COLO668 (cell line): ENCODE measurements around the gene CEACAM7.
"Not testable (repeated sequence)": the region's sequence is repeated elsewhere in the genome, so short reads cannot be mapped to it uniquely, and the experiment has no call there.

Experiments
- DNase-seq: peaks from one replicate; lab custom pipeline; 2025; ENCODE audit not compliant: unreplicated experiment; lab: John Stamatoyannopoulos, UW

CEACAM7 gene

DNA sequence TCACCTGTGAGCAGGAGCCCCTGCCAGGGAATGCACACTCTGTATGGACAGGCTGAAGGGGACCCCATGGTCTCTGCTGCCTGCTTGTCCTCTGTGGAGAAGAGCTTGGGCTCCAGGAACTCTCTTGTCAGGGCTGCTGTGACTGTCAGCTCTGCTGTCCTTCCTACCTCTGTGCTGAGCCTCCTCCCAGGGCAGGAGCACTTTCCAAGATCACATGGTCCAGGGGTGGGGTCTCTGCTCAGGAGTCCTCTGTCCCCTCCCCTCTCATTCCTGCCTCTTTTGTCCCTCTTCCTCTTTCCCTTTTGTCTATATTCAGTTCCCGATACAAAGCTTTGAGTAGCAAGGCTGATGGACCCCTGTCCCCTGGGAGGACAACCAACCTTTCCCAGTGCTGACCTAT, at the start of gene CEACAM7:
Gene CEACAM7, minus strand, starts transcription at position 173 of the 400 bp plus-strand sequence. Its CDS starts 105 bp downstream, at position 68.
- no peak for DNase-seq

DNA sequence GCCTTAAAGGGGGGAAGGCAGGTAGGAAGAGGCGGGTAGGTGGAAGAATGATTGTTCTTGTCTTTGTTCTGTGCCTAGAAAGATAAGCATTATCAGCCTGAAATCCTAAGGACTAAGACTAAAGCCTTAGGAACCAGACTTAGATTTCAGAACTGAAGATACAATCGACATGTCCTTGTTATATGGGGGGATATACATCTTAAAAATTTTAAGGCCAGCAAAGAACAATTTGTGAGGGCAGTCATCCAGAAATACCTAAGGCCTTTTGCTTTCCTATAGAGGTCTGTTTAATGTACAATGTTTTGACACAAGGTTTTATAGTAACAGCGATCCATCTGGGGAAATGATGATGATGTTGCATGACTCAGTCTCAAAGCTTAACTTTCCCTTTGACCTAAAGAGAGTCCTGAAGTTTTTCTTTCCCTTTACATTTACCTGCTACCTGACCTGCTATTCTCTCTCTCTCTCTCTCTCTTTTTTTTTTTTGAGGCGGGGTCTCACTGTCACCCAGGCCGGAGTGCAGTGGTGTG, 47.1 kb upstream of the CEACAM7 start:
- DNase-seq = no peak

DNA sequence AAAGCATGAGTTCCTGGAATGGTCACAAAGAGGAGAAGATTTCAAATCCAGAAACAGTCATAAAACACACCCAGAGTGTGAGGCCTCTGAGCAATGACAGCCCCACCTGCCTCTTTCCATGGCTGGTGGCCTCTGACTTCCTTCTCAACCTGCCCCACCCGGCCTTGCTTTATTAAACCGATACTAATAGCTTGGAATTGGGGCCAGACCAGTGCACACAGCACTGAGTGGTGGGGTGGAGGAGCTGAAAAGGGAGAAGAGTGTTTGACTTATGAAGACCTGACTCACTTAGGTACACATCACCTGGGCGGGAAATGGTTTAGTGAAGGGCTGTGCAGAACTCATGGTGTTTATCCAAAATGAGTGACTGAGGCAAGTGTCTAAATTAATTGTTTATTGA, 46.5 kb upstream of the CEACAM7 start:
- DNase-seq = peak; percentile 75

DNA sequence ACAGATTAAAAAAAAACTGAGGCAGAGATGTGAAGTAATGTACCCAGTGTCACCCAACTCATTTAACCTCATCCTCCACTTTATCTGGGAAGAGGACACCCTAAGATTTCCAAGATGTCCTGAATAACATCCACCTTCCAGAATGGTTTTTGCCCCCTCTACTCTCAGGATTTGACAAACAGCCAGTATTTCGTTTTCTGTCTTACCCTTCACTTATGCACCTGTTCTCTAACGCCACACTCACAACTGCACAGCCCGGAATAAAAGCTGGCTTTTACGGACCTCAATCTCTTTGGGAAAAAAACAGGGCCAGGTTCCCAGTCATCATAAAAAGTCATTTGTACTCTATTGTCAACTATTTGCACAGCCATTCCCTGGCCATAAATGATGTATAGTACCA, 46.1 kb upstream of the CEACAM7 start:
- DNase-seq = peak; percentile 28

DNA sequence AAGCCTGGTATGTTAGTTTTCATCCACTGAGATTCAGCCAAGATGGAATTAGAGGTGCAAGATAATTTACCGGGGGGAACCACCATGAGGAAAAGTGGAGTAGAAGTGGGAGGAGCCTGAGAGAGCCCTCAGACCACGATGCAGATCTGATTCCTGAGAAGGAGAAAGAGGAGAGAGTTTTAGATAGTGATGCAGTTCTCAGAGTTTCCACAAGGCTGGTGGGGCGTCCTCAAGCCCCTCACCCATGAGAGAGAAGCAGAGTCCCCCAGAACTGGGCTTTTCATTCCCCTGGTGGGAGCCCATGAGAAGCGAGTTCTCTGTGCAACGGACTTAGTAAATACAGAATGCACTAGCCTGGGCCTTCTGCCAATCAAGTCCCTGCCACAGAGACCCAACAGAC, 38.4 kb upstream of the CEACAM7 start:
- no peak for DNase-seq

DNA sequence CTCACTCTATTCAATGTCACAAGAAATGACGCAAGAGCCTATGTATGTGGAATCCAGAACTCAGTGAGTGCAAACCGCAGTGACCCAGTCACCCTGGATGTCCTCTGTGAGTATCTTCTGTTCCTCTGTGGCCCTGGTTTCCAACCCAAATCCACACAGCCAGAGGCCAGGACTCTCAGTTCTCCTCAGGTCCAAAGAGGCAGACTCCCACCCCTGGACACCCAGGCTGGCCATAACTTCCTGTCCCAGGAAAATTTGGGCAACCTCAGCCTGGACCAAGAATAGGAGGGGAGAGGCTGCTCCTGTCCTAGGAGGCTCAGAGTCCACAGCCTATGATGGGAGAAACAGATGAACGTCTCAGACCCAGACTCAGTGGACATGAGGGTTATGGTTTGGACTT, 32.0 kb upstream of the CEACAM7 start:
- no peak for DNase-seq

DNA sequence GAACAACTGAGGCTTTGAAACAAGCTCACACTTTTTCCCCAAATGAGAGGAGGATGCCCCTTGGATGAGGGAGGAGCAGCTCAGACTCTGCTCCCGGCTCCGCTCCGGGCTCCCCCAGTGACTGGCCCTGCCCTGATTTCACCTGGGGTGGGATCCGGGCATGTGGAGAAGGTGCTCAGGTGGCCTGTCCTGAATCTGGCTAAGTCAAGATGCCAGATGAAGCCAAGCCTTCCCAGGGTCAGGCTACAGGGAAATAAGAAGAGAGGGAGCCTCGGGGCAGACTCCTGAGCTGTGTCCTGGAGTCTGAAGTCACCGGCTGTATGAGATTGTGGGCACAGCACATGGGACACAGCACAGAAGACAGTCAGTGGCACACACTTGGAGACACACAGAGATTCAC, 30.7 kb upstream of the CEACAM7 start:
- no peak for DNase-seq

DNA sequence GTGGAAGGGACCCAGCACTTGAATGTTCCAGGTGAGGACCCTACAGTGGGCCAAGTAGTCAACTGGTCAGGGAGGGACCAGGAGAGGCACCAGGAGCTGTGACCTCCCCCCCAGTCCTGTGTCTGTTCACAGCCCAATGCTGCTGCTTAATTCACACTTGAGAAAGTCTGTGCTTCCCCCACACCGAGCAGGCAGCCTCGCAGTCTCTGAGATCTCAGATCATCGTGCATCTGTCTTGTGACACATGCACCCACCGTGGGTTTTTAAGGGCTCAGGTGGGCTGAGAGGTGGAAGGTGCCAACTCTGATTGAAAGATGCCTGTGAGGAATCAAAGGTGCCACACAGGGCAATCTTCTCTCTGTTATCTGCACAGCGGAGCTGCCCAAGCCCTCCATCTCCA, 26.5 kb upstream of the CEACAM7 start:
- DNase-seq = no peak

DNA sequence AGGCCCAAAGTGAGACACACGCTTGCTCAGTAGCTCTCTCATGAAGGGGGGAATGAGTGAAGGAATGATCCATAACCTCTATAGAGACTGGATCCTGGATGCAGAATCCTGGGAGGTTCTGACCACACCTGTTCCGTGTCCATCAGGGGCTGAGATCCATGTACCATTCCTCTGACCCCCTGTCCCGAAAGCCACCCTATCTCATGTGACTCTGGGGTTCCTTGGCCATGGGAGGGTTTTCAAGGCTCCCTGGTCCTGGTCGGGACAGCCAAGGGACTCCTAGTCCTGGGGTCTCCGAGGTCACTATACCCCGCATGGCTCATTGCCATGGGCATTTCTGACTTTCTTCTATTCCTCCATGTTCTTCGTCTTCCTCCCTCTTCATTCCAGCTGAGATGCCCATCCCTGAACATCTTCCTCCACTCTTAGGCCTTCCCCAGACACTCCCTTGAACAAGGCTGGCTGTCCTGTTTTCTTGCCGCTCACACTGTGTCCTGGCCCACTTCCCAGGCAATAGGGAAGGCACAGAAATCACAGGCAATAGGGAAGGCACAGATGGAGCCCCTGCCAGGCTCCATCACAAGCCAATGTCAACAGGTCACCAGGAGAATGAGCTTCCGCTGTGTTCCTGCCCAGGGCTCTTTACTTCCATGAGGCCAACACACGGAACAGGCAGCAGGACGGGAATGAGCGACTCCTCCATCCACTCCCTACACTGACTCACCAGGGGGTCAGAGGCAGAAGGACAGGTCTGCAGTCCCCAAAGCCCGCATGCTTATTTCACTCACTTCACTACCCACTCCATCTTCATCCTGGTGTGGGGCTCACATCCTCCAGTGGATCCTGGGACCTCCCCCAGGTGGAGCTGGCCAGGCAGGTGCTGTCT, 23.5 kb upstream of the CEACAM7 start:
- no peak for DNase-seq

DNA sequence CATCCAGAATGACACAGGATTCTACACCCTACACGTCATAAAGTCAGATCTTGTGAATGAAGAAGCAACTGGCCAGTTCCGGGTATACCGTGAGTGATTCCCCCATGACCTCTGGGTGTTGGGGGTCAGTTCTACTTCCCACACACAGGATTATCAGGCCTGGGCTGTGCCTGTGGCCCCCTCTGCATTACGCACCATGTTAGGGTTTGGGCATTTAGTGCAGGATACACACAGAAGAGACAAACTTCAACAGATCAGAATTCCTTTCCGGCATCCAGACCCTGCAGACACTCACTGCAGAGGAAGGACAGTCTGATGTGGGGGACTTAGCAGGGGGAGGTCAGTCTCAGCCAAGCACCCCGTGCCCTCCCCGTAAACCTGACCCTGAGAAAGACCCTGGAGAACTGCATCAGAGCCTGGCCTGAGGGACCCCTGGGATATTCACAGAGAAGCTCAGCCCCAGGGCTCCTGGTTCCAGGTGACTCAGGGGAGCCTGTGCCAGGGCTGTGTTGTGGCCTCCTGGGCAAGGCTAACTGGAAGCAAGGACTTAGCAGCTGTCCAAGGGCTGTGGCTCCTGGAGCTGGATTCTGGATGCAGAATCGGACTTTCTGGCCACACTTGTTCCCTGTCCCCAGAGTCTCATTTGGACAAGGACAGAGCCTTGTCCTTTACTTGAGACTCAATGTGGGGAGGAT, 22.0 kb upstream of the CEACAM7 start:
- no peak for DNase-seq

DNA sequence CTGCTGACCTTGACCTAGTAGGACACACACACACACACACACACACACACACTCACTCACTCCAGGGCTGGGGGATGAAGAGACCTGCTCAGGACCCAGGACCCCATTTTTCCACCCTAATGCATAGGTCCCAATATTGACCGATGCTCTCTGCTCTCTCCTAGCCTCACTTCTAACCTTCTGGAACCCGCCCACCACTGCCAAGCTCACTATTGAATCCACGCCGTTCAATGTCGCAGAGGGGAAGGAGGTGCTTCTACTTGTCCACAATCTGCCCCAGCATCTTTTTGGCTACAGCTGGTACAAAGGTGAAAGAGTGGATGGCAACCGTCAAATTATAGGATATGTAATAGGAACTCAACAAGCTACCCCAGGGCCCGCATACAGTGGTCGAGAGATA, 21.4 kb upstream of the CEACAM7 start:
- DNase-seq = not testable (repeated sequence)

DNA sequence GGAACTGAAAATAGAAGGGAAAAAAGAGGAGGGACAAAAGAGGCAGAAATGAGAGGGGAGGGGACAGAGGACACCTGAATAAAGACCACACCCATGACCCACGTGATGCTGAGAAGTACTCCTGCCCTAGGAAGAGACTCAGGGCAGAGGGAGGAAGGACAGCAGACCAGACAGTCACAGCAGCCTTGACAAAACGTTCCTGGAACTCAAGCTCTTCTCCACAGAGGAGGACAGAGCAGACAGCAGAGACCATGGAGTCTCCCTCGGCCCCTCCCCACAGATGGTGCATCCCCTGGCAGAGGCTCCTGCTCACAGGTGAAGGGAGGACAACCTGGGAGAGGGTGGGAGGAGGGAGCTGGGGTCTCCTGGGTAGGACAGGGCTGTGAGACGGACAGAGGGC, 20.4 kb upstream of the CEACAM7 start, which contains the start of gene CEACAM5:
Gene CEACAM5, plus strand, starts transcription at position 146 of the 400 bp plus-strand sequence. Its CDS starts 106 bp downstream, at position 252.
- peak; percentile 21 for DNase-seq

DNA sequence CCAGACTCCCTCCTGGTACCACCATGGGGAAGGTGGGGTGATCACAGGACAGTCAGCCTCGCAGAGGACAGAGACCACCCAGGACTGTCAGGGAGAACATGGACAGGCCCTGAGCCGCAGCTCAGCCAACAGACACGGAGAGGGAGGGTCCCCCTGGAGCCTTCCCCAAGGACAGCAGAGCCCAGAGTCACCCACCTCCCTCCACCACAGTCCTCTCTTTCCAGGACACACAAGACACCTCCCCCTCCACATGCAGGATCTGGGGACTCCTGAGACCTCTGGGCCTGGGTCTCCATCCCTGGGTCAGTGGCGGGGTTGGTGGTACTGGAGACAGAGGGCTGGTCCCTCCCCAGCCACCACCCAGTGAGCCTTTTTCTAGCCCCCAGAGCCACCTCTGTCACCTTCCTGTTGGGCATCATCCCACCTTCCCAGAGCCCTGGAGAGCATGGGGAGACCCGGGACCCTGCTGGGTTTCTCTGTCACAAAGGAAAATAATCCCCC, 19.9 kb upstream of the CEACAM7 start:
- DNase-seq = no peak

DNA sequence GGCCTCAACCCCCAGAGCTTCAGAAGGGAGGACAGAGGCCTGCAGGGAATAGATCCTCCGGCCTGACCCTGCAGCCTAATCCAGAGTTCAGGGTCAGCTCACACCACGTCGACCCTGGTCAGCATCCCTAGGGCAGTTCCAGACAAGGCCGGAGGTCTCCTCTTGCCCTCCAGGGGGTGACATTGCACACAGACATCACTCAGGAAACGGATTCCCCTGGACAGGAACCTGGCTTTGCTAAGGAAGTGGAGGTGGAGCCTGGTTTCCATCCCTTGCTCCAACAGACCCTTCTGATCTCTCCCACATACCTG, 19.4 kb upstream of the CEACAM7 start:
- peak; percentile 9 for DNase-seq

DNA sequence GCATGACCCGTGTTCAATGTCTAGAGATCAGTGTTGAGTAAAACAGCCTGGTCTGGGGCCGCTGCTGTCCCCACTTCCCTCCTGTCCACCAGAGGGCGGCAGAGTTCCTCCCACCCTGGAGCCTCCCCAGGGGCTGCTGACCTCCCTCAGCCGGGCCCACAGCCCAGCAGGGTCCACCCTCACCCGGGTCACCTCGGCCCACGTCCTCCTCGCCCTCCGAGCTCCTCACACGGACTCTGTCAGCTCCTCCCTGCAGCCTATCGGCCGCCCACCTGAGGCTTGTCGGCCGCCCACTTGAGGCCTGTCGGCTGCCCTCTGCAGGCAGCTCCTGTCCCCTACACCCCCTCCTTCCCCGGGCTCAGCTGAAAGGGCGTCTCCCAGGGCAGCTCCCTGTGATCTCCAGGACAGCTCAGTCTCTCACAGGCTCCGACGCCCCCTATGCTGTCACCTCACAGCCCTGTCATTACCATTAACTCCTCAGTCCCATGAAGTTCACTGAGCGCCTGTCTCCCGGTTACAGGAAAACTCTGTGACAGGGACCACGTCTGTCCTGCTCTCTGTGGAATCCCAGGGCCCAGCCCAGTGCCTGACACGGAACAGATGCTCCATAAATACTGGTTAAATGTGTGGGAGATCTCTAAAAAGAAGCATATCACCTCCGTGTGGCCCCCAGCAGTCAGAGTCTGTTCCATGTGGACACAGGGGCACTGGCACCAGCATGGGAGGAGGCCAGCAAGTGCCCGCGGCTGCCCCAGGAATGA, 18.9 kb upstream of the CEACAM7 start:
- peak; percentile 82 for DNase-seq

DNA sequence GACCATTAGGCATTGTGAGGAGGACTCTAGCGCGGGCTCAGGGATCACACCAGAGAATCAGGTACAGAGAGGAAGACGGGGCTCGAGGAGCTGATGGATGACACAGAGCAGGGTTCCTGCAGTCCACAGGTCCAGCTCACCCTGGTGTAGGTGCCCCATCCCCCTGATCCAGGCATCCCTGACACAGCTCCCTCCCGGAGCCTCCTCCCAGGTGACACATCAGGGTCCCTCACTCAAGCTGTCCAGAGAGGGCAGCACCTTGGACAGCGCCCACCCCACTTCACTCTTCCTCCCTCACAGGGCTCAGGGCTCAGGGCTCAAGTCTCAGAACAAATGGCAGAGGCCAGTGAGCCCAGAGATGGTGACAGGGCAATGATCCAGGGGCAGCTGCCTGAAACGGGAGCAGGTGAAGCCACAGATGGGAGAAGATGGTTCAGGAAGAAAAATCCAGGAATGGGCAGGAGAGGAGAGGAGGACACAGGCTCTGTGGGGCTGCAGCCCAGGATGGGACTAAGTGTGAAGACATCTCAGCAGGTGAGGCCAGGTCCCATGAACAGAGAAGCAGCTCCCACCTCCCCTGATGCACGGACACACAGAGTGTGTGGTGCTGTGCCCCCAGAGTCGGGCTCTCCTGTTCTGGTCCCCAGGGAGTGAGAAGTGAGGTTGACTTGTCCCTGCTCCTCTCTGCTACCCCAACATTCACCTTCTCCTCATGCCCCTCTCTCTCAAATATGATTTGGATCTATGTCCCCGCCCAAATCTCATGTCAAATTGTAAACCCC, 17.5 kb upstream of the CEACAM7 start:
- no peak for DNase-seq

DNA sequence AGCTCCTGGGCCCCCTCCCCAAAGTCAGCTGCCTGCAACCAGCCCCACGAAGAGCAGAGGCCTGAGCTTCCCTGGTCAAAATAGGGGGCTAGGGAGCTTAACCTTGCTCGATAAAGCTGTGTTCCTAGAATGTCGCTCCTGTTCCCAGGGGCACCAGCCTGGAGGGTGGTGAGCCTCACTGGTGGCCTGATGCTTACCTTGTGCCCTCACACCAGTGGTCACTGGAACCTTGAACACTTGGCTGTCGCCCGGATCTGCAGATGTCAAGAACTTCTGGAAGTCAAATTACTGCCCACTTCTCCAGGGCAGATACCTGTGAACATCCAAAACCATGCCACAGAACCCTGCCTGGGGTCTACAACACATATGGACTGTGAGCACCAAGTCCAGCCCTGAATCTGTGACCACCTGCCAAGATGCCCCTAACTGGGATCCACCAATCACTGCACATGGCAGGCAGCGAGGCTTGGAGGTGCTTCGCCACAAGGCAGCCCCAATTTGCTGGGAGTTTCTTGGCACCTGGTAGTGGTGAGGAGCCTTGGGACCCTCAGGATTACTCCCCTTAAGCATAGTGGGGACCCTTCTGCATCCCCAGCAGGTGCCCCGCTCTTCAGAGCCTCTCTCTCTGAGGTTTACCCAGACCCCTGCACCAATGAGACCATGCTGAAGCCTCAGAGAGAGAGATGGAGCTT, 15.7 kb upstream of the CEACAM7 start:
- no peak for DNase-seq

DNA sequence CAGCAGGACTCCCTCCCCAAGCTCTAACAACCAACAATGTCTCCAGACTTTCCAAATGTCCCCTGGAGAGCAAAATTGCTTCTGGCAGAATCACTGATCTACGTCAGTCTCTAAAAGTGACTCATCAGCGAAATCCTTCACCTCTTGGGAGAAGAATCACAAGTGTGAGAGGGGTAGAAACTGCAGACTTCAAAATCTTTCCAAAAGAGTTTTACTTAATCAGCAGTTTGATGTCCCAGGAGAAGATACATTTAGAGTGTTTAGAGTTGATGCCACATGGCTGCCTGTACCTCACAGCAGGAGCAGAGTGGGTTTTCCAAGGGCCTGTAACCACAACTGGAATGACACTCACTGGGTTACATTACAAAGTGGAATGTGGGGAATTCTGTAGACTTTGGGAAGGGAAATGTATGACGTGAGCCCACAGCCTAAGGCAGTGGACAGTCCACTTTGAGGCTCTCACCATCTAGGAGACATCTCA, 14.1 kb upstream of the CEACAM7 start:
- no peak for DNase-seq

DNA sequence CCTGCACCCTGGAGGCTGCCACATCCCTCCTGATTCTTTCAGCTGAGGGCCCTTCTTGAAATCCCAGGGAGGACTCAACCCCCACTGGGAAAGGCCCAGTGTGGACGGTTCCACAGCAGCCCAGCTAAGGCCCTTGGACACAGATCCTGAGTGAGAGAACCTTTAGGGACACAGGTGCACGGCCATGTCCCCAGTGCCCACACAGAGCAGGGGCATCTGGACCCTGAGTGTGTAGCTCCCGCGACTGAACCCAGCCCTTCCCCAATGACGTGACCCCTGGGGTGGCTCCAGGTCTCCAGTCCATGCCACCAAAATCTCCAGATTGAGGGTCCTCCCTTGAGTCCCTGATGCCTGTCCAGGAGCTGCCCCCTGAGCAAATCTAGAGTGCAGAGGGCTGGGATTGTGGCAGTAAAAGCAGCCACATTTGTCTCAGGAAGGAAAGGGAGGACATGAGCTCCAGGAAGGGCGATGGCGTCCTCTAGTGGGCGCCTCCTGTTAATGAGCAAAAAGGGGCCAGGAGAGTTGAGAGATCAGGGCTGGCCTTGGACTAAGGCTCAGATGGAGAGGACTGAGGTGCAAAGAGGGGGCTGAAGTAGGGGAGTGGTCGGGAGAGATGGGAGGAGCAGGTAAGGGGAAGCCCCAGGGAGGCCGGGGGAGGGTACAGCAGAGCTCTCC, 13.5 kb upstream of the CEACAM7 start:
- peak; percentile 16 for DNase-seq
